Stomach (tissue), 4 donors: ENCODE data around the gene DOK5.

ENCODE experiments used
- CTCF ChIP-seq, 7 experiments: fragments of 450-650 bp in 4 of 7; fragments of 200-600 bp in 3 of 7; sonication (generic) in 3 of 7; IDR thresholded peaks; one replicate each; pipeline ENCODE4 v1.5.1; 2016 to 2019; ENCODE audit warnings: antibody characterized with exemption in 7 of 7, control low read depth in 2 of 7, mild to moderate bottlenecking in 1 of 7
- EP300 ChIP-seq: sonication (generic); formaldehyde crosslinking; IDR thresholded peaks from one replicate; pipeline ENCODE4 v1.6.1; 2017; ENCODE audit warnings: antibody characterized with exemption
- POLR2A ChIP-seq, 4 donors: fragments of 450-650 bp; IDR thresholded peaks; one replicate each; pipeline ENCODE4 v1.6.1; 2016; ENCODE audit warnings: antibody characterized with exemption in 4 of 4, control low read depth in 2 of 4, mild to moderate bottlenecking in 1 of 4, moderate library complexity in 1 of 4
- POLR2AphosphoS5 ChIP-seq, 3 donors: sonication (generic); formaldehyde crosslinking; IDR thresholded peaks; one replicate each; pipeline ENCODE4 v1.6.1; 2016; ENCODE audit warnings: antibody characterized with exemption in 3 of 3

DNA sequence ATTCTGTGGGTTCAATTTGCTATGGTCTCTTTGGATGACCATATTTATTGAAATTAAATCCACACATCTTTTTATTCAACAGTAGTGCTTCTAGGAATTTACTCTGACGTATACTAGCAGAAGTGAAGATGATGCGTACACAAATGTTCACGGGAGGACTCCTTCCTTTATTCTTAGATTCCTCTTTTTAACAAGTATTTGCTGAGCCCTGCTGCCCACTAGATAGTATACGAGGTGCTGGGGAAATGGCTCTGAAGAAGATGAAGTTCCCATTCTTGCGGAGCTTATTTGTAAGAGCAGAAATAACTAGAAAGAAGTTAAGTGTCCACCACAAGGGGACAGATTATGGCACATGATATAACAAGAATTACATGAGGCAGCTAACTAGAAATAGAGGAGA is 145.2 kb downstream of the DOK5 start:
- TF ChIP-seq POLR2A (IDR thresholded peaks at IDR 0.05) (no peak), EP300 (no peak), CTCF (IDR thresholded peaks at IDR 0.05) (no peak), POLR2AphosphoS5 (IDR thresholded peaks at IDR 0.05) (no peak)
